B cell (primary cell): ENCODE data around the gene AANAT. TPM values are rescaled to one million over a fixed set of nuclear protein-coding genes. Genes with fewer than 3 reads are reported as not detected.

Source experiments
- ATAC-seq: fragments of 200-7000 bp; cut with Tn5 transposase; one replicate; pipeline ENCODE4 v1.10.0; 2021; ENCODE audit warnings: low read depth, mild to moderate bottlenecking, moderate number of reproducible peaks, moderate library complexity
- CTCF ChIA-PET: fragments of 350-600 bp; sonication (Branson Sonifier 250); formaldehyde crosslinking; loops from one replicate; lab custom pipeline; 2021; ENCODE audit warnings: antibody characterized with exemption, inconsistent platforms; lab: Charles Lee
- POLR2A ChIA-PET: fragments of 350-600 bp; sonication (Branson Sonifier 250); formaldehyde crosslinking; loops from one replicate; lab custom pipeline; 2021; ENCODE audit warnings: antibody characterized with exemption; lab: Charles Lee
- DNase-seq: peaks from one replicate; pipeline ENCODE4 v3.0.0; 2013
- H2AFZ ChIP-seq: 2 replicates; pipeline ENCODE4 v1.6.1; 2012; ENCODE audit warnings: mild to moderate bottlenecking, low read depth, low read length; ENCODE audit not compliant: insufficient read depth, poor library complexity, severe bottlenecking
- H3K27ac ChIP-seq, 2 donors: 1 replicate in 1 of 2; 2 replicates in 1 of 2; pipeline ENCODE4 v1.5.1; 2012 to 2013; ENCODE audit warnings: low read length in 2 of 2, mild to moderate bottlenecking in 2 of 2, moderate library complexity in 1 of 2
- H3K27me3 ChIP-seq, 4 experiments: fragments of 200-600 bp in 1 of 4; sonication (generic) in 1 of 4; replicated peaks in 1 of 4; 1 replicate in 2 of 4; 2 replicates in 2 of 4; pipeline versions ENCODE4 v1.6.1 to v1.7.0; 2013 to 2016; ENCODE audit warnings: low read length in 3 of 4, mild to moderate bottlenecking in 2 of 4, mixed read lengths in 1 of 4, moderate library complexity in 1 of 4; ENCODE audit not compliant: insufficient read depth in 4 of 4, control insufficient read depth in 3 of 4; ENCODE audit errors: control extremely low read depth in 1 of 4
- H3K36me3 ChIP-seq, 2 experiments: replicated peaks in 1 of 2; 1 replicate in 1 of 2; 2 replicates in 1 of 2; pipeline versions ENCODE4 v1.6.1 to v1.7.1; 2013; ENCODE audit warnings: low read length in 1 of 2; ENCODE audit not compliant: insufficient read depth in 2 of 2, control insufficient read depth in 1 of 2; ENCODE audit errors: control extremely low read depth in 1 of 2, extremely low read depth in 1 of 2
- H3K4me1 ChIP-seq, 2 donors: fragments of 200-600 bp in 1 of 2; sonication (generic) in 1 of 2; 1 replicate in 1 of 2; 2 replicates in 1 of 2; pipeline versions ENCODE4 v1.5.1 to v1.6.1; 2013 to 2017; ENCODE audit warnings: low read length in 2 of 2; ENCODE audit not compliant: control insufficient read depth in 2 of 2, insufficient read depth in 2 of 2
- H3K4me2 ChIP-seq: replicated peaks from 2 replicates; pipeline ENCODE3; 2012; ENCODE audit warnings: mild to moderate bottlenecking, low read depth, low read length; ENCODE audit not compliant: poor library complexity, severe bottlenecking
- H3K4me3 ChIP-seq, 5 experiments: fragments of 200-600 bp in 1 of 5; sonication (generic) in 1 of 5; 1 replicate in 3 of 5; 2 replicates in 2 of 5; pipeline versions ENCODE4 v1.5.1 to v1.7.0; 2011 to 2016; ENCODE audit warnings: low read length in 4 of 5, mild to moderate bottlenecking in 4 of 5, low read depth in 2 of 5, control low read depth in 1 of 5, moderate library complexity in 1 of 5; ENCODE audit not compliant: insufficient read depth in 1 of 5; ENCODE audit errors: control extremely low read depth in 1 of 5, extremely low read depth in 1 of 5
- H3K79me2 ChIP-seq: fragments of 200-600 bp; sonication (generic); one replicate; pipeline ENCODE4 v1.6.0; 2016; ENCODE audit warnings: low read length; ENCODE audit not compliant: control insufficient read depth, insufficient read depth
- H3K9ac ChIP-seq: fragments of 200-600 bp; sonication (generic); 2 replicates; pipeline ENCODE4 v1.6.1; 2017; ENCODE audit warnings: mild to moderate bottlenecking, low read length, moderate library complexity
- H3K9me3 ChIP-seq, 3 donors: one replicate each; pipeline versions ENCODE4 v1.6.1 to v1.7.1; 2013; ENCODE audit warnings: low read length in 2 of 3; ENCODE audit not compliant: control insufficient read depth in 2 of 3, insufficient read depth in 1 of 3; ENCODE audit errors: control extremely low read depth in 1 of 3
- H4K20me1 ChIP-seq: 2 replicates; pipeline ENCODE4 v1.6.0; 2012; ENCODE audit warnings: mild to moderate bottlenecking, low read length; ENCODE audit not compliant: insufficient read depth, control insufficient read depth, poor library complexity, severe bottlenecking
- H3K27ac Mint-ChIP-seq: one replicate; pipeline ENCODE4 v1.8.0; 2021; ENCODE audit warnings: mixed read lengths
- H3K27me3 Mint-ChIP-seq: one replicate; pipeline ENCODE4 v1.8.0; 2021; ENCODE audit warnings: mixed read lengths
- H3K4me1 Mint-ChIP-seq: one replicate; pipeline ENCODE4 v1.8.0; 2021; ENCODE audit warnings: mixed read lengths
- H3K4me3 Mint-ChIP-seq: one replicate; pipeline ENCODE4 v1.8.0; 2021; ENCODE audit warnings: mixed read lengths
- H3K9me3 Mint-ChIP-seq: one replicate; pipeline ENCODE4 v1.8.0; 2022; ENCODE audit warnings: mixed read lengths; ENCODE audit not compliant: insufficient read depth
- CTCF ChIP-seq: fragments of 200-600 bp; IDR thresholded peaks from one replicate; pipeline ENCODE4 v1.8.0; 2022; ENCODE audit warnings: antibody characterized with exemption, mild to moderate bottlenecking
- EZH2 ChIP-seq: IDR thresholded peaks from 2 replicates; pipeline ENCODE4 v1.6.1; 2012; ENCODE audit warnings: borderline replicate concordance, low read depth, mild to moderate bottlenecking, moderate library complexity, low read length; ENCODE audit not compliant: insufficient read depth, poor library complexity, severe bottlenecking
- WGBS: methylation state at CpG from one replicate; pipeline ENCODE4 v1.1.5; 2013; ENCODE audit warnings: missing lambda C conversion rate; ENCODE audit not compliant: insufficient coverage; 5-methylcytosine and 5-hydroxymethylcytosine counted together
- intact Hi-C: fragments of 100-400 bp; cut with micrococcal nuclease; formaldehyde crosslinking; loops from one replicate; pipeline ENCODE4 v1.10.0; 2022
- polyA plus RNA-seq: library from polyadenylated mRNA; depleted of rRNA; stranded (reverse); fragments of >200 nt; gene quantifications from 2 replicates; pipeline ENCODE4 v1.2.3, GENCODE V29; 2012
- total RNA-seq, 2 donors: library from RNA; stranded (reverse); fragments of 120-200 nt in 1 of 2; gene quantifications; 1 replicate in 1 of 2; 2 replicates in 1 of 2; pipeline versions ENCODE4 v1.2.3 to v1.2.4, GENCODE V29; 2013 to 2022

The AANAT gene
- total and polyA plus RNA-seq, 2 donors (not counting 1 experiment from before 2014, with no cell fraction given): 0.42 to 0.94 TPM

- no peak for TF ChIP-seq EZH2
- no peak for TF ChIP-seq CTCF
- H3K27me3 ChIP-seq: no peaks in the 10 kb centered on the region
- WGBS: 95% methylated on average over 5 of the region's 6 CpGs
- peaks cover 86% of the 10 kb centered on the region for H4K20me1 ChIP-seq
- intact Hi-C loops: no loop called here
- H3K4me3 Mint-ChIP-seq: no peak overlapping the region
- H3K36me3 ChIP-seq: peaks cover 0 to 12% of the 10 kb centered on the region in 2 experiments
- no peak for DNase-seq
- H3K9me3 ChIP-seq: no peaks in the 10 kb centered on the region
- peaks cover 49 to 50% of the 10 kb centered on the region in 2 donors for H3K4me1 ChIP-seq
- H3K4me2 ChIP-seq: peak overlapping the region; percentile 10
- peaks cover 73% of the 10 kb centered on the region for H3K4me1 Mint-ChIP-seq
- no peaks in the 10 kb centered on the region for H3K9me3 Mint-ChIP-seq
- H3K79me2 ChIP-seq: peaks cover 100% of the 10 kb centered on the region
- H2AFZ ChIP-seq: no peak overlapping the region
- no peak overlapping the region for H3K27ac Mint-ChIP-seq
- no peak overlapping the region for H3K27ac ChIP-seq
- H3K4me3 ChIP-seq: no peak overlapping the region
- ChIA-PET CTCF (interaction anchor here (1.0 to 1.2 kb wide), 2 partner anchors 19 to 41 kb away, joined by 3 to 4 read pairs; no protein-coding TSS in a partner anchor), POLR2A (no interaction called here)
- no peak overlapping the region for H3K9ac ChIP-seq
- no peaks in the 10 kb centered on the region for H3K27me3 Mint-ChIP-seq
- ATAC-seq: no peak
Observed at GRCh38 chr17:76439314-76439928, 28.0 kb upstream of the AANAT start.

GRCh38 chr17:76440751-76441362, 26.5 kb upstream of the AANAT start:
- no peak overlapping the region for H3K9ac ChIP-seq
- no peak overlapping the region for H3K27ac ChIP-seq
- no peak overlapping the region for H3K4me3 ChIP-seq
- no peak for ATAC-seq
- Mint-ChIP-seq H3K27ac (no peak overlapping the region), H3K27me3 (no peaks in the 10 kb centered on the region), H3K4me1 (peaks cover 78% of the 10 kb centered on the region), H3K4me3 (no peak overlapping the region), H3K9me3 (no peaks in the 10 kb centered on the region)
- peaks cover 94% of the 10 kb centered on the region for H4K20me1 ChIP-seq
- H3K4me2 ChIP-seq: peak overlapping the region; percentile 19
- no peak overlapping the region for H2AFZ ChIP-seq
- no peak for TF ChIP-seq CTCF
- TF ChIP-seq EZH2: no peak
- H3K4me1 ChIP-seq: peaks cover 58 to 63% of the 10 kb centered on the region in 2 donors
- no peaks in the 10 kb centered on the region for H3K27me3 ChIP-seq
- POLR2A ChIA-PET: interaction anchor here (0.6 kb wide), 1 partner anchor 83 kb away, joined by 3 read pairs; no protein-coding TSS in a partner anchor
- H3K36me3 ChIP-seq: peaks cover 0 to 13% of the 10 kb centered on the region in 2 experiments
- DNase-seq: no peak
- intact Hi-C loops: no loop called here
- peaks cover 100% of the 10 kb centered on the region for H3K79me2 ChIP-seq
- CTCF ChIA-PET: interaction anchor here (0.6 kb wide), 2 partner anchors 18 to 1922 kb away, joined by 3 to 7 read pairs; no protein-coding TSS in a partner anchor
- H3K9me3 ChIP-seq: no peaks in the 10 kb centered on the region
- 85% methylated on average over 2 of the region's 2 CpGs for whole genome bisulfite sequencing
